Esophagus squamous epithelium (tissue), 5 donors: Measurements from ENCODE around the gene THSD7A. TPM values are rescaled to one million over a fixed set of nuclear protein-coding genes. Genes with fewer than 3 reads are reported as not detected.

Experiments used
- DNase-seq: peaks from one replicate; lab custom pipeline; 2025; lab: John Stamatoyannopoulos, UW
- H3K27ac ChIP-seq, 4 donors: fragments of 200-600 bp; sonication (generic); one replicate each; pipeline ENCODE4 v1.5.1; 2016 to 2019; ENCODE audit warnings: mild to moderate bottlenecking in 1 of 4
- H3K27me3 ChIP-seq, 4 donors: fragments of 200-600 bp; sonication (generic); 1 replicate in 3 of 4; 2 replicates in 1 of 4; pipeline versions ENCODE4 v1.5.1 to v1.6.0; 2017 to 2021; ENCODE audit warnings: antibody characterized with exemption in 1 of 4
- H3K36me3 ChIP-seq, 3 donors: fragments of 200-600 bp; sonication (generic); one replicate each; pipeline ENCODE4 v1.5.1; 2016 to 2019
- H3K4me1 ChIP-seq, 3 donors: fragments of 200-600 bp; sonication (generic); one replicate each; pipeline ENCODE4 v1.5.1; 2017 to 2019
- H3K4me3 ChIP-seq, 4 donors: fragments of 200-600 bp; sonication (generic); 1 replicate in 3 of 4; 2 replicates in 1 of 4; pipeline ENCODE4 v1.5.1; 2016 to 2019; ENCODE audit warnings: mild to moderate bottlenecking in 2 of 4, moderate library complexity in 1 of 4
- H3K9me3 ChIP-seq, 3 donors: fragments of 200-600 bp; sonication (generic); one replicate each; pipeline ENCODE4 v1.5.1; 2016 to 2019
- CTCF ChIP-seq, 6 experiments: fragments of 450-650 bp in 4 of 6; fragments of 200-600 bp in 2 of 6; sonication (generic) in 2 of 6; IDR thresholded peaks; one replicate each; pipeline ENCODE4 v1.5.1; 2016 to 2019; ENCODE audit warnings: antibody characterized with exemption in 6 of 6, mild to moderate bottlenecking in 4 of 6, moderate library complexity in 4 of 6
- POLR2A ChIP-seq, 4 donors: fragments of 450-650 bp; IDR thresholded peaks; one replicate each; pipeline ENCODE4 v1.6.1; 2017; ENCODE audit warnings: antibody characterized with exemption in 4 of 4, mild to moderate bottlenecking in 4 of 4, moderate library complexity in 3 of 4
- WGBS, 2 donors: methylation state at CpG; one replicate each; pipeline ENCODE4 v1.1.5; 2018; 5-methylcytosine and 5-hydroxymethylcytosine counted together
- intact Hi-C: fragments of 100-400 bp; cut with DNase I; formaldehyde crosslinking; loops from one replicate; pipeline ENCODE4 v1.15.0; 2022
- total RNA-seq, 4 donors: library from RNA; depleted of rRNA; stranded (reverse); fragments of >200 nt; gene quantifications; one replicate each; pipeline ENCODE4 v1.1.0, GENCODE V29; 2016
- donor health status: DM: yes; HTN: yes; CAD: no.

The THSD7A gene
- total RNA-seq, 4 donors from 2014 or later: 0.57 to 2.5 (median 1.4) TPM; not detected in 1

GRCh38 chr7:11358637-11359036 lies 473.4 kb downstream of the THSD7A start:
- Histone ChIP-seq H3K27me3 (no peaks in the 10 kb centered on the region), H3K4me1 (no peaks in the 10 kb centered on the region), H3K4me3 (no peak overlapping the region), H3K27ac (no peak overlapping the region), H3K9me3 (no peaks in the 10 kb centered on the region), H3K36me3 (no peaks in the 10 kb centered on the region)
- WGBS, 2 donors: 82 to 89% methylated on average over 1 of the region's 1 CpG
- no peak for DNase-seq
- intact Hi-C loops: no loop called here
- TF ChIP-seq CTCF (IDR thresholded peaks at IDR 0.05) (no peak), POLR2A (IDR thresholded peaks at IDR 0.05) (no peak)

GRCh38 chr7:11355399-11356005 lies 476.5 kb downstream of the THSD7A start:
- no peak overlapping the region for H3K4me3 ChIP-seq
- 32 to 37% methylated on average over 5 of the region's 5 CpGs for WGBS, 2 donors
- TF ChIP-seq POLR2A (IDR thresholded peaks at IDR 0.05) (no peak), CTCF (IDR thresholded peaks at IDR 0.05) (no peak)
- H3K27ac ChIP-seq: no peak overlapping the region
- no peaks in the 10 kb centered on the region for H3K36me3 ChIP-seq
- H3K27me3 ChIP-seq: no peaks in the 10 kb centered on the region
- no peaks in the 10 kb centered on the region for H3K9me3 ChIP-seq
- H3K4me1 ChIP-seq: no peaks in the 10 kb centered on the region
- intact Hi-C loops: no loop called here
- no peak for DNase-seq

GRCh38 chr7:11346302-11346701 lies 485.7 kb downstream of the THSD7A start:
- DNase-seq: no peak
- no peak overlapping the region for H3K27ac ChIP-seq
- intact Hi-C loops: no loop called here

GRCh38 chr7:11345621-11346020 lies 486.4 kb downstream of the THSD7A start:
- TF ChIP-seq CTCF (IDR thresholded peaks at IDR 0.05): no peak
- no peak for TF ChIP-seq POLR2A (IDR thresholded peaks at IDR 0.05)
- no peak overlapping the region for H3K4me3 ChIP-seq
- H3K9me3 ChIP-seq: no peaks in the 10 kb centered on the region
- H3K36me3 ChIP-seq: no peaks in the 10 kb centered on the region
- intact Hi-C loops: no loop called here
- 47 to 60% methylated on average over 2 of the region's 2 CpGs for WGBS, 2 donors
- no peaks in the 10 kb centered on the region for H3K4me1 ChIP-seq
- DNase-seq: no peak
- no peaks in the 10 kb centered on the region for H3K27me3 ChIP-seq
- no peak overlapping the region for H3K27ac ChIP-seq

More at GRCh38 chr7:11346302-11346701, 485.7 kb downstream of the THSD7A start:
- no peaks in the 10 kb centered on the region for H3K4me1 ChIP-seq
- 48 to 56% methylated on average over 2 of the region's 2 CpGs for WGBS, 2 donors
- H3K4me3 ChIP-seq: no peak overlapping the region
- no peaks in the 10 kb centered on the region for H3K27me3 ChIP-seq
- H3K9me3 ChIP-seq: no peaks in the 10 kb centered on the region
- TF ChIP-seq POLR2A (IDR thresholded peaks at IDR 0.05): no peak
- TF ChIP-seq CTCF (IDR thresholded peaks at IDR 0.05): no peak
- no peaks in the 10 kb centered on the region for H3K36me3 ChIP-seq

- no peaks in the 10 kb centered on the region for H3K27me3 ChIP-seq
- TF ChIP-seq CTCF (IDR thresholded peaks at IDR 0.05) (peak; percentile 51 to 71 (median 56)), POLR2A (IDR thresholded peaks at IDR 0.05) (no peak)
- intact Hi-C loops: no loop called here
- WGBS, 2 donors: 14 to 18% methylated on average over 10 of the region's 10 CpGs
- no peaks in the 10 kb centered on the region for H3K36me3 ChIP-seq
- H3K27ac ChIP-seq: no peak overlapping the region
- no peak overlapping the region for H3K4me3 ChIP-seq
- no peaks in the 10 kb centered on the region for H3K9me3 ChIP-seq
- H3K4me1 ChIP-seq: no peaks in the 10 kb centered on the region
- DNase-seq: no peak
Measured at GRCh38 chr7:11343818-11344413, 488.1 kb downstream of the THSD7A start.
